Thymus (tissue), 11 donors: ENCODE data around the gene CLTCL1. TPM values are rescaled to one million over a fixed set of nuclear protein-coding genes. Genes with fewer than 3 reads are reported as not detected.
A peak's percentile ranks its signal among the peaks of the same experiment; 100 is the strongest.
"Not testable (repeated sequence)": the region's sequence is repeated elsewhere in the genome, so short reads cannot be mapped to it uniquely, and the experiment has no call there.

Experiments used
- DNase-seq, 9 donors: peaks; one replicate each; pipeline ENCODE4 v3.0.0-alpha.2; 2013; ENCODE audit warnings: low spot score in 9 of 9, low read depth in 6 of 9, missing footprints in 1 of 9
- H3K27ac ChIP-seq, 2 donors: one replicate each; pipeline ENCODE4 v1.5.1; 2013; ENCODE audit warnings: control low read depth in 1 of 2, low read depth in 1 of 2, low read length in 1 of 2, mild to moderate bottlenecking in 1 of 2, moderate library complexity in 1 of 2
- H3K27me3 ChIP-seq, 2 donors: one replicate each; pipeline ENCODE4 v1.5.1; 2013; ENCODE audit warnings: low read length in 1 of 2; ENCODE audit not compliant: control insufficient read depth in 2 of 2, insufficient read depth in 1 of 2
- H3K36me3 ChIP-seq, 2 donors: one replicate each; pipeline ENCODE4 v1.5.1; 2013; ENCODE audit warnings: low read length in 1 of 2, mild to moderate bottlenecking in 1 of 2, moderate library complexity in 1 of 2; ENCODE audit not compliant: control insufficient read depth in 2 of 2, insufficient read depth in 2 of 2
- H3K4me1 ChIP-seq, 2 donors: one replicate each; pipeline ENCODE4 v1.5.1; 2013; ENCODE audit warnings: low read length in 2 of 2; ENCODE audit not compliant: control insufficient read depth in 2 of 2, insufficient read depth in 2 of 2
- H3K4me3 ChIP-seq, 2 donors: one replicate each; pipeline ENCODE4 v1.5.1; 2013; ENCODE audit warnings: low read length in 2 of 2, control low read depth in 1 of 2, mild to moderate bottlenecking in 1 of 2
- H3K9me3 ChIP-seq, 2 donors: one replicate each; pipeline ENCODE4 v1.5.1; 2013; ENCODE audit warnings: low read length in 1 of 2, mild to moderate bottlenecking in 1 of 2; ENCODE audit not compliant: control insufficient read depth in 2 of 2, insufficient read depth in 1 of 2
- WGBS: extraction: QIAGEN DNeasy Blood & Tissue Kit; methylation state at CpG from one replicate; pipeline ENCODE4 v1.1.7; 2013; 5-methylcytosine and 5-hydroxymethylcytosine counted together
- polyA plus RNA-seq: library from polyadenylated mRNA; stranded (reverse); fragments of 200-250 nt; gene quantifications from one replicate; pipeline ENCODE4 v1.2.3, GENCODE V29; 2013
- total RNA-seq: library from RNA; stranded (reverse); fragments of 120-200 nt; gene quantifications from one replicate; pipeline ENCODE4 v1.2.4, GENCODE V29; 2013
- donor health status: healthy.

The CLTCL1 gene
- total and polyA plus RNA-seq, 2 donors = 9.5 to 30.4 TPM

DNA sequence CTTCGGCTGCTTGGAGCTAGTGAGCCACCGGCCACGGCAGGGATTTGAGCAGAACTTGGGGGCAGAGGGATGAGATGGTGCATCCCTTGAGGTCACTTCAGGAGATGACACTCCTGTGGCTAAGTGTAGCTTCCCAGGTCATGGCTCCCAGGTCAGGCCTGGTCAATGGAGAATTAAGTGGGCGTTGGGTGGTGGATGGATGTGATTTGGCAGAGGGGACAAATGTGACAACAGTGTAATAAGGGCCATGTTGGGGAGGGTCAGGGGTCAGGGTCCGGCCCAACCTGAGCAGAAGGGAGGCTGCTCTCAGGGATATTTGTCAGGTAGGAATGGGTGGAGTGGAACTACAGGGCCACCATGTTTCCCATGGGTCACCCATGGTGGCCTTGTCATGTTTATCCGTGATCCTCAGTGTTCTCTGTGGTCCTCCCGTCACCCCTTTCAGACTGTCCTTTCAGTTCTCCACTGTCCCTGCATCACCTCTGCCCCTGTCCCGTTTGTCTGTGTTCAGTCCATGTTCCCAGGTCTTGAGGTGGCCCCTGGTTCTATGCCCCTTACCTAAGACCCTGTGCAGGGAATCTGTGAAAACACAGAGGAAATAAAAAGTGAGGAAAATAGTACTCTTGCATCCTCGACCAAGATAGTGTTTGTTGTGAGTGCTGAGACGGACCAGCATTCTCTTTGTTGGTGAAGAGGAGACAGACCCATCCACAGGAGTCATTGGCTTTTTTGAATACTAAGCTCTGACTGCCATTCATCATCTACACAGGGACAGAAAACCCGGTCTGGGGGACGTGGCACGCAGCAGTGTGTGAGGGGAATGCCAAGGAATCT lies 119.1 kb downstream of the CLTCL1 start:
- DNase-seq = no peak
- Histone ChIP-seq H3K4me1 (peaks cover 10 to 26% of the 10 kb centered on the region in 2 donors), H3K36me3 (peaks cover 3% of the 10 kb centered on the region in 2 donors), H3K27ac (no peak overlapping the region), H3K9me3 (peaks cover 0 to 4% of the 10 kb centered on the region in 2 donors), H3K27me3 (peaks cover 31 to 40% of the 10 kb centered on the region in 2 donors), H3K4me3 (peak overlapping the region; percentile 83 to 85)
- 55% methylated on average over 13 of the region's 13 CpGs for WGBS

DNA sequence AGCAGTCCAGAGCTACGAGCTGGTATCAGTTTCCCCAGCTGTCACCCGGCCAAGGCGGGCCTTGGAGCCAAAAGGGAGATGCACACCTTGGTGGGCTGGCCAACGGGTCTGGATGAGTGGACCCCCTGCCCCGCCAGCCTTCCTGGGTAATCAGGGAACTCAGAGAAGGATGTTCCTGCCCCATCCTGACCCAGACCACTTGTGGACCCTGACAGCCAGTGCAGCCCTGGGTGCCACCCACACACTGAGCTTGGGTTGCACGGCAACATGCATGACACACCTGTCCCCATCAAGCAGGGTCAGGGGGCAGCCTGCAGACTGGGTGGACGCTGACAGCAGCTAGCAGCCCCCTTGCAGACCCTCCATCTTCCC lies 121.6 kb downstream of the CLTCL1 start:
- no peak overlapping the region for H3K27ac ChIP-seq
- peaks cover 35 to 51% of the 10 kb centered on the region in 2 donors for H3K27me3 ChIP-seq
- 62% methylated on average over 7 of the region's 7 CpGs for WGBS
- H3K4me3 ChIP-seq = no peak overlapping the region
- peaks cover 0 to 4% of the 10 kb centered on the region in 2 donors for H3K9me3 ChIP-seq
- H3K36me3 ChIP-seq = no peaks in the 10 kb centered on the region
- H3K4me1 ChIP-seq = peaks cover 9 to 23% of the 10 kb centered on the region in 2 donors
- no peak for DNase-seq

DNA sequence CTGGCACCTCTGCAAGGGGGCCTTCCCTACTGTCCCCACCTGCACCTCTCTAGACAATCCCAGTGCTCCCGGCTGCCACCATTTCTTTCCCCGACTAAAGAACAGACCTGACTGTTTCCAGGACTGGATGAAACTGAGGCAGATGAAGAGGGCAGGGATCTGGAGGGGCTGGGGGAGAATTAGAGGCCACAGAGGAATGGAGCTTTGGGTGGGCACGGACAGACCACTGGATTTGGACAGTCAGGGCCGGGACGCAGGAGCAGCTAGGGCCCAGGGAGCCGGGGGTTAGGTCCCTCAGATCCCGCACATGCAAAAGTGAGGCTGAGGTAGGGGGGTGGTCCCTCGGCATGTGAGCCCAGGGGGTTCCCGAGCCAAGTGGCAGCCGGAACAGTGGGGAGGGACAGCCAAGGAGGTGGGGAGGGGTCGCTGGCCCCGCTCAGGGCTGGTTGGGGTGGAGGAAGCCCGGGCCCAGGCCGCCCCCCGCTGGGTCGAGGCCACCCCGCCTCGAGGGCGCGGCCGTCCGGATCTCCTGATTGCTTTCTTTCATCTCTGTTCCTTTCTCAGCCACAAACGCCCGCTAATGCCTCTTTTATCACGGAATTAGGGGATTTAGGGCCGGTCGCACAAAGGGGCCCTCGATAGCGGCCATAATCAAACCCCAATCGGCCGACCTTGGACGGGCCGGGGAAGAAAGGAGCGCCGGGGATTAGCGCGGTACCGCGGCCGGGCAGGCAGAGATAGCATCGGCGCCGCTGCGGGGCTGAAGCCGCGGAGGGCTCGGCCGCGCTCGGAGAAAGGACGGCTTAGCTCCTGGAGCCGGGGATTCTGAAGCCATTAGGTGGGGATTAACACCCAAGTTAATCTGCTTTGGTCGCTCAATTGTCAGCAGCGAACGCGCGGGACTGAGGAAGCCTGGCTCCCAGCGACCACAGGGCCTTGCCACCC lies 122.2 kb downstream of the CLTCL1 start:
- peaks cover 9 to 23% of the 10 kb centered on the region in 2 donors for H3K4me1 ChIP-seq
- no peaks in the 10 kb centered on the region for H3K36me3 ChIP-seq
- peaks cover 35 to 51% of the 10 kb centered on the region in 2 donors for H3K27me3 ChIP-seq
- DNase-seq = no peak
- H3K4me3 ChIP-seq = no peak overlapping the region
- peaks cover 0 to 4% of the 10 kb centered on the region in 2 donors for H3K9me3 ChIP-seq
- H3K27ac ChIP-seq = no peak overlapping the region
- 9% methylated on average over 58 of the region's 58 CpGs for WGBS

DNA sequence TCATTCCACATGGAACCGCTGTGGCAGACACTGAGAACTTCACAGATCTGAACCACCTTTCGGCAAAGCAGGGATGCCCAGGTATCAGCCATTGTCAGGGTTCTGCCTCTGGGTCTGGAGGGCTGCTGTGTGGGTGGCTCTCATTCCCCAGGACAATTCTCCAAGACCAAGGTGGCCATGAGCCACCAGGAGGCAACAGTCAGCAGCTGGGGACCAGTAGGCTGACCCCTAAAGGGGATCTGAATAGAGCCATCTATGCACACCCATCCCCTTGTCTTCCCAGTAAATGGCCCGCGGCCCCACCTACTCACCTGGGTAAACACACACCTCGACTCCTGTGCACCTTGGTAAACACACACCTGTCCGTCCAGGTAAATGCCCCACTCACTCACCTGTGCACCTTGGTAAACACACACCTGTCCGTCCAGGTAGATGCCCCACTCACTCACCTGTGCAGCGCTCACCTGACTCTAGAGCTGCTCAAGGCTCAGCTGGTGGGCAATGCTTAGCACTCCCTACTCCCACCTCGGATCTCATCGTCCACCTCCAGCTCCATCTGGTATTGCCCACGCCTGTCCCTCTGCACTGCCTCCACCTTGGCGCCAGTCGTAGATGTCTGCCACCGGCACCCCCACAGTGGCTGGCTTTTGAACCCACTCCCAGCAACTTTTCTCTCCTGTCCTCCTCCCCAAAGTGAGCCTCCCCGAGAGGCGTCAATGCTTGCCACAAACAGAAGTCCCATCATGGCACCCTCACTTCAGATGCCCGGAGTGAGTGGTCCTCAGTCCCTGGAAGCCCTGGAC lies 123.2 kb downstream of the CLTCL1 start:
- H3K9me3 ChIP-seq = peaks cover 0 to 4% of the 10 kb centered on the region in 2 donors
- DNase-seq = no peak
- no peak overlapping the region for H3K27ac ChIP-seq
- H3K4me3 ChIP-seq = no peak overlapping the region
- no peaks in the 10 kb centered on the region for H3K36me3 ChIP-seq
- WGBS = 75% methylated on average over 17 of the region's 17 CpGs
- H3K4me1 ChIP-seq = peaks cover 9 to 21% of the 10 kb centered on the region in 2 donors
- peaks cover 35 to 51% of the 10 kb centered on the region in 2 donors for H3K27me3 ChIP-seq

DNA sequence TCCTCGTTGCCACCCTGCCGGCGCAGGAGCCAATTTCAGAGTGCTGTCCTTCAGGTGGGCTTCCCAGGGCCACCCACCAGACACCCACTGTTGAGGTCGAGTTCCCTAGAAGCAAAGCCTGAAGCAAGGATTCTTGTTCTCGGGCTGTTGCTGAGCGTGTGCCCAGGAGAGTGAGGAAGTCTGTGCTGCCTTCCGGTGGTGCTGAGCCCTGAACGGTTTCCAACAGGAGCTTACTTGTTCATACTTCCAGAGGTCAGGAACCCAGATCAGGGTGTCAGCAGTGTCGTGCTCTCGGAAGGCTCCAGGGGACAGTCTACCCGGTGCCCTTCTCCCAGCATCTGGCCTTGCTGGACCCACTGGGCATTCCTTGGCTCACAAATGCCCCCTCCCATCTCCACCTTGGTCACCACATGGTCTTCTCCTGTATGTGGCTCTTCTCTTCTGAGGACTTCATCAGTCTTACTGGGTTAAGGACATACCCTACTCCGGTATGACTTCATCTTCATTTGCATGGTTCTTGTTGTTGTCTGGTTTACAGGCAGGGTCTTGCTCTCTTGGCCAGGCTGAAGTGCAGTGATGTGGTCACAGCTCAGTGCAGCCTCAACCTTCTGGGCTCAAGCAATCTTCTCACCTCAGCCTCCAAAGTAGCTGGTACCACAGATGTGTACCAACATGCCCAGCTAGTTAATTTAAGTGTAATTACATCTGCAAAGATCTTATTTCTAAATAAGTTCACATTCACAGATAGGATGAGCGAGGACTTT lies 124.2 kb downstream of the CLTCL1 start:
- DNase-seq = no peak
- Histone ChIP-seq H3K27me3 (peaks cover 35 to 55% of the 10 kb centered on the region in 2 donors), H3K4me3 (no peak overlapping the region), H3K9me3 (peaks cover 0 to 4% of the 10 kb centered on the region in 2 donors), H3K36me3 (no peaks in the 10 kb centered on the region), H3K4me1 (peaks cover 3 to 11% of the 10 kb centered on the region in 2 donors), H3K27ac (no peak overlapping the region)
- WGBS = 85% methylated on average over 13 of the region's 13 CpGs

DNA sequence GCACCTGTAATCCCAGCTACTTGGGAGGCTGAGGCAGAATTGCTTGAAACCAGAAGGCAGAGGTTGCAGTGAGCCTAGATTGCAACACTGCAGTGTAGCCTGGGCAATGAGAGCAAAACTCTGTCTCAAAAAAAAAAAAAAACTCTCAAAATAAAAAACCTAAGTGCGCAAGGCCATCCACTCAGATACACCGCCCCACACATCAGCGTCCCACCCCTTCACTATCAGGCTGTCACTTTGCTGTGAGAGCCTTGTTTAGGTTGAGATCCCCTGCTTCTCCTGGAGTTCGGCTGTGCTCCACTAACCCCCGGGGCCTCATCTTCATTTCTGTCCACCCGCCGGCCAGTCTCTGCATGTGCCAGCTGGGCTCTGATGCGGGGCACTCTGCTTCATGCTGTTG lies 125.1 kb downstream of the CLTCL1 start:
- Histone ChIP-seq H3K27ac (no peak overlapping the region), H3K36me3 (no peaks in the 10 kb centered on the region), H3K4me1 (peaks cover 0 to 7% of the 10 kb centered on the region in 2 donors), H3K27me3 (peaks cover 35 to 60% of the 10 kb centered on the region in 2 donors), H3K9me3 (peaks cover 0 to 4% of the 10 kb centered on the region in 2 donors), H3K4me3 (no peak overlapping the region)
- no peak for DNase-seq
- 88% methylated on average over 8 of the region's 8 CpGs for WGBS

DNA sequence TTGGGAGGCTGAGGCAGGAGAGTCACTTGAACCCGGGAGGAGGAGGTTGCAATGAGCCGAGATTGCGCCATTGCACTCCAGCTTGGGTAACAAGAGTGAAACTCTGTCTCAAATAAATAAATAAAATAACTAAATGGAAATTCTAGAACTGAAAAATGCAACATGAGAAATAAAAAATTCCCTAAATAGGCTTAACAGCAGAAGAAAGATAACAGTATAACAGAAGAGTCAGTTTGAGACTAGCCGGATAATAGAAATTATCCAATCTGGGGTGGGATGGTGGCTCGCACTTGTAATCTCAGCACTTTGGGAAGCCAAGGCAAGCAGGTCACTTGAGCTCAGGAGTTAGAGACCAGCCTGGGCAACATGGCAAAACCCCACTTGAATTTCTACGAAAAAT lies 127.1 kb downstream of the CLTCL1 start:
- 99% methylated on average over 6 of the region's 6 CpGs for WGBS
- Histone ChIP-seq H3K27ac (no peak overlapping the region), H3K27me3 (peaks cover 20 to 42% of the 10 kb centered on the region in 2 donors)

DNA sequence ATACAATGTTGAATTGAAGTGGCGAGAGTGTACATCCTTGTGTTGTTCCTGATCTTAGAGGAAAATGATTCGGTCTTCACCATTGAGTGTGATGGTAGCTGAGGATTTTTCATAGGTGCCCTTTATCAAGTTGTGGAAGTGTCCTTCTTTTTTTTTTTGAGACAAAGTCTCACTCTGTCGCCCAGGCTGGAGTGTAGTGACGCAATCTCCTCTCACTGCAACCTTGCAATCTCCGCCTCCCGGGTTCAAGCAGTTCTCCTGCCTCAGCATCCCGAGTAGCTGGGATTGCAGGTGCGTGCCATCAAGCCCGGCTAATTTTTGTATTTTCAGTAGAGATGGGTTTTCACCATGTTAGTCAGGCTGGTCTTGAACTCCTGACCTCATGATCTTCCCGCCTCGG lies 132.9 kb downstream of the CLTCL1 start:
- H3K4me3 ChIP-seq, H3K9me3 ChIP-seq, H3K4me1 ChIP-seq, H3K27ac ChIP-seq, DNase-seq, H3K36me3 ChIP-seq: not testable (repeated sequence)
- 96% methylated on average over 11 of the region's 11 CpGs for WGBS
- peaks cover 0 to 27% of the 10 kb centered on the region in 2 donors for H3K27me3 ChIP-seq

More for the DNA sequence above, 127.1 kb downstream of the CLTCL1 start:
- Histone ChIP-seq H3K4me3 (no peak overlapping the region), H3K9me3 (no peaks in the 10 kb centered on the region), H3K4me1 (no peaks in the 10 kb centered on the region), H3K36me3 (no peaks in the 10 kb centered on the region)
- no peak for DNase-seq
